ENCODE data around the gene ZDHHC22. TPM values are rescaled to one million over a fixed set of nuclear protein-coding genes. Genes with fewer than 3 reads are reported as not detected.

The ZDHHC22 gene
- total RNA-seq, 1 donor from 2014 or later: 0.30 TPM

DNA sequence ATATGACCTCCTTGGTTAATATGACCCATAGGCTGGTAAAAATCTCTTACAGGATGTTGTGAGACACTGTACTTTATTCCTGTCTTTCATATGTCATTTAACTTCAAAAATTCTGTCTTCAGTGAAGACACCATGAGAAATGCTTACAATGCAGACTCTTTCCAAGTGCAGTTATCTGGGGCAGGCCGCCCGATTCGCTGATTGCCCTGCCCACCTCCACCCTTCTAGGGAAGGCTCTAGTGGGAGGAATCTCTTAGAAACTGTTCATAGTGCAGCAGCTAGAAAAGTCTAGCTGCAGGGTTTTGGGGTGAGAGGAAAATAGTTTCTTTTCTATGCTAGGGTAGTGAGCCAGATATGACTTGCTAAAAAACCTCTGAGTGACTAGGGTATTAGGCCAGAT, 58.5 kb downstream of the ZDHHC22 start:
- Mint-ChIP-seq H3K4me1 (ENCODE audit: low read depth) (peaks cover 5% of the 10 kb centered on the region), H3K36me3 (ENCODE audit: low read depth) (no peaks in the 10 kb centered on the region)
- DNase-seq (ENCODE audit: low spot score): no peak

DNA sequence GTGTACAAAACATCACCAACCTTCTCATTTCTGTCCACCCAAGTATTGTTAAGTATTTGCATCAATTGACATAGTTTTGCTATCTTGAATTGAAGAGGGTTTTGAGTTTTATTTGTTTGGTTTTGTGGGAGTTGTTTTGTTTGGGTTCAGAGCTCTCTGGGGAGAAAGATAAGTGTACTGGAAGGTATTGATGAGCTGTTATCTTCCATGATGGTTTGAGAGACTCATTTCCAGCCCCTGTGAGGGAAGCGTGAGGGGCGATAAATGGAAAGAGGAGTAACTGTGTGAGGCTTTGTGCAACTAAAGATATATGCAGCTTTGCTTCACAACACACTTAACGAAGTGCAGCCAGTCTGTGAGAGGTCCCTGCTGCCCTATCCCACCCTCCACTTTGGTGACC, 59.2 kb downstream of the ZDHHC22 start:
- no peak for DNase-seq (ENCODE audit: low spot score)
- H3K27ac Mint-ChIP-seq (ENCODE audit: unreplicated experiment): no peak overlapping the region
- TF ChIP-seq, protein P1, sequence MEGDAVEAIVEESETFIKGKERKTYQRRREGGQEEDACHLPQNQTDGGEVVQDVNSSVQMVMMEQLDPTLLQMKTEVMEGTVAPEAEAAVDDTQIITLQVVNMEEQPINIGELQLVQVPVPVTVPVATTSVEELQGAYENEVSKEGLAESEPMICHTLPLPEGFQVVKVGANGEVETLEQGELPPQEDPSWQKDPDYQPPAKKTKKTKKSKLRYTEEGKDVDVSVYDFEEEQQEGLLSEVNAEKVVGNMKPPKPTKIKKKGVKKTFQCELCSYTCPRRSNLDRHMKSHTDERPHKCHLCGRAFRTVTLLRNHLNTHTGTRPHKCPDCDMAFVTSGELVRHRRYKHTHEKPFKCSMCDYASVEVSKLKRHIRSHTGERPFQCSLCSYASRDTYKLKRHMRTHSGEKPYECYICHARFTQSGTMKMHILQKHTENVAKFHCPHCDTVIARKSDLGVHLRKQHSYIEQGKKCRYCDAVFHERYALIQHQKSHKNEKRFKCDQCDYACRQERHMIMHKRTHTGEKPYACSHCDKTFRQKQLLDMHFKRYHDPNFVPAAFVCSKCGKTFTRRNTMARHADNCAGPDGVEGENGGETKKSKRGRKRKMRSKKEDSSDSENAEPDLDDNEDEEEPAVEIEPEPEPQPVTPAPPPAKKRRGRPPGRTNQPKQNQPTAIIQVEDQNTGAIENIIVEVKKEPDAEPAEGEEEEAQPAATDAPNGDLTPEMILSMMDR (IDR thresholded peaks at IDR 0.05): no peak

More for the DNA sequence above, 58.5 kb downstream of the ZDHHC22 start:
- no peak overlapping the region for H3K27ac Mint-ChIP-seq (ENCODE audit: unreplicated experiment)
- H3K4me3 Mint-ChIP-seq (ENCODE audit: unreplicated experiment): no peak overlapping the region
- TF ChIP-seq, protein P1 (IDR thresholded peaks at IDR 0.05): no peak
- peaks cover 8% of the 10 kb centered on the region for H3K27me3 Mint-ChIP-seq (ENCODE audit: low read depth)
- H3K9me3 Mint-ChIP-seq (ENCODE audit: low read depth): peaks cover 8% of the 10 kb centered on the region

More for the DNA sequence above, 59.2 kb downstream of the ZDHHC22 start:
- Mint-ChIP-seq H3K27me3 (ENCODE audit: low read depth) (peaks cover 8% of the 10 kb centered on the region), H3K4me1 (ENCODE audit: low read depth) (peaks cover 5% of the 10 kb centered on the region), H3K36me3 (ENCODE audit: low read depth) (no peaks in the 10 kb centered on the region), H3K9me3 (ENCODE audit: low read depth) (peaks cover 8% of the 10 kb centered on the region), H3K4me3 (ENCODE audit: unreplicated experiment) (no peak overlapping the region)

Other genes starting within 250 kb of the ZDHHC22 start
- 56.0 to 61.9 TPM (median 56.7 TPM) in 3 replicates for gene IRF2BPL, start 113.1 kb downstream of the ZDHHC22 start, total RNA-seq
- 9.7 to 11.0 TPM (median 10.0 TPM) in 3 replicates for gene CIPC, start 43.5 kb downstream of the ZDHHC22 start, total RNA-seq
- gene TMEM63C, start 40.0 kb upstream of the ZDHHC22 start, total RNA-seq: 7.6 to 10.3 TPM (median 8.7 TPM) in 3 replicates
- not detected in 3 replicates for gene NGB, start 129.4 kb upstream of the ZDHHC22 start, total RNA-seq
- gene POMT2, start 179.1 kb upstream of the ZDHHC22 start, total RNA-seq: 30.1 to 45.1 TPM (median 34.7 TPM) in 3 replicates
- 9.8 to 14.1 TPM (median 12.5 TPM) in 3 replicates for gene GSTZ1, start 179.2 kb upstream of the ZDHHC22 start, total RNA-seq
- gene TMED8, start 235.3 kb upstream of the ZDHHC22 start, total RNA-seq: 10.3 to 12.5 TPM (median 10.4 TPM) in 3 replicates
- 1.2 to 3.3 TPM (median 1.4 TPM) in 3 replicates for gene SAMD15, start 235.6 kb upstream of the ZDHHC22 start, total RNA-seq

Data from chondrocyte (in vitro differentiated cells).